HG02884 (cell line): ENCODE measurements around the gene MXD1.

Experiments used
- ATAC-seq: cut with Tn5 transposase; IDR thresholded peaks from one replicate; pipeline ENCODE4 v1.9.1; 2021; ENCODE audit warnings: mild to moderate bottlenecking, moderate library complexity; ENCODE audit not compliant: unreplicated experiment

Gene MXD1

DNA sequence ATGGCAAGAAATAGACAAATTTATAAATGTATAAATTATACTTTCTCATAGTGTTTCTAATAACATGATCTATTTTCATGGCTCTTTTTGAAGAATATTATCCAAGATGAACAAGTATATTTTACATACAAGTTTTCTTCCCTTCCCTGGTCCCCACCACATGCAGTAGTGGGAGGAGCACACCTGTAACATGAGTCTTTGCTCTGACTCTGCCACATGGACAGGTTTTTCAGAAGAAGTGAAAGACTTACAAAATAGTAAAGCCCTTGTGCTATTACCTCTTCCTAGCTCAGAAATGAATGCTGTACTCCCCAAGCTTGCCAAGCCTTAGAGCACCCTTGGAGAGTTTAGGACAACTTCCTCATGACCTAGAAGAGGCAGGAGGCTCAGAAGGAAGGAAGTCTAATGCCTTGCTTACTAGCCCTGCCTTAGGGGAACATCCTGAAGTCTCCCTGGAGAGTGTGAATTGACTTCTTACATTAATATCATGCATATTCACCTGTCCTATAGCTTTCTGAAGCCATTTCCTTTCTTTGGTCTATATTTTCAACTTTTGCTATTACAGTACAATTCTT is 18.4 kb downstream of the MXD1 start:
- ATAC-seq: no peak

GRCh38 chr2:69933839-69934613 is 19.1 kb downstream of the MXD1 start:
- ATAC-seq: no peak

GRCh38 chr2:69934614-69934908 is 19.7 kb downstream of the MXD1 start:
- no peak for ATAC-seq

- ATAC-seq: no peak
These were observed 20.1 kb downstream of the MXD1 start for GRCh38 chr2:69935011-69935410.

- no peak for ATAC-seq
These were observed 22.0 kb downstream of the MXD1 start for GRCh38 chr2:69936906-69937305.

- ATAC-seq: no peak
These were observed 23.1 kb downstream of the MXD1 start for GRCh38 chr2:69937968-69938367.

- ATAC-seq: no peak
These were observed 24.8 kb downstream of the MXD1 start for GRCh38 chr2:69939722-69940121.

- no peak for ATAC-seq
These were observed 25.8 kb downstream of the MXD1 start for GRCh38 chr2:69940691-69941090.

DNA sequence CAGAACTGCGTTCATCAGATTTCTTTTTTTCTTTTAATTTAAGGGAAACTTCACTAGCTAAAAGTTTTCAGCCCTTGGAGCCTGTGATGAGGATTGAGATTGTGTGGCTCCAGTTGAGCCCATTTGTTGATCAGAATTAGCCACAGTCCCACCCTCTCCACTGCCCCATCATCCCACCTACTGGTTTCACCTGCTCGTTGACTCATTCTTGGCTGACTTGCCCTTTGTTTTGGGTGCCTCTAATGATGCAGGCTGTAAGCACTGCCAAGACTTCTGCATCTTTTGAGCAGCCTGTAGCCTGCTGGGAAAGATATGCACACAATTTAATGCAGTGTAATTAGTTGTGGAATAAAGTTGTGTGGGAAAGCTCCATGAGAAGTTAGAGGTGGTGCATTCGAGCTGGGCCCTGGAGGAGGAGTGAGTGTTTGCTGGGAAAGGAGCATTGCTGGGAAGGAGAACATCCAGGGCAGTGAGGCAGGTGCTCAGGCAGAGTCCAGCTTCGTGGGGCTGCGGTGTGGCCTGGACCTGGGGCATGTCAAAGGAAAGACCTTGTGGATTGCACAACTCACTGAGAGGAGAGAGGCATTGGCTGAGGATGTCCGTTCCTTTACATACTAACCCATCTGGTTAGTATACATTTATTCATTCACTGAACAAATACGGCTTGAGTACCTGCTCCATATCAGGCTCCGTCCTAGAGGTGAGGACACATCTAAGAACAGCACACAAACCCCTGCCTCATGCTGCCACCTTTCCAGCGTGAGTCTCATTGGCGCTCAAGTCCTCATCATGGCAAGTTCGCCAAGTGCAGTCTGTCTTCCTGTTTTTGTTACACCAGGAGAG is 28.3 kb downstream of the MXD1 start:
- ATAC-seq: no peak

- ATAC-seq: no peak
These were observed 29.1 kb downstream of the MXD1 start for GRCh38 chr2:69943843-69944525.

GRCh38 chr2:69944756-69945155 is 29.8 kb downstream of the MXD1 start:
- ATAC-seq: no peak

DNA sequence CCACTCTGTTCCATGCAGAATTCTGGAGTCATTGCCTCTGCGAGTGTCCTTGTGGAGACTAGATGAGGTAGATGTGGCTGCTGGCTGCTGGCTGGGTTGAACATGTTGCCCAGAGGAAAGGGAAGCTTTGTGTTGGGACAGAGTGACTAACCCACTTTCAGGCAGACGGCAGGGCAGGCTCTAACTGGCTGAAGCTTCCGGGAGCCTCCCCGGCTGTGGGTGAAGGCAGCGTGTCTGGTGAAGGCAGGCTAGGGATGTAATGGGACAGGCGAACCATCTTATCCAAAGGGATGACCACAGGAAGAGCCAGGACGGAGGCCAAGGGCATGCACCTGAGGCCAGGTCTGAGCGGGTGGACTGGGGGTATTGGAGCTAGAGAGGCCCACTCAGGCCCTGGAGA is 30.5 kb downstream of the MXD1 start:
- ATAC-seq: no peak

- no peak for ATAC-seq
These were observed 31.0 kb downstream of the MXD1 start for GRCh38 chr2:69945941-69946340.

- ATAC-seq: peak; percentile 74
These were observed 31.7 kb downstream of the MXD1 start for GRCh38 chr2:69946351-69947324.

DNA sequence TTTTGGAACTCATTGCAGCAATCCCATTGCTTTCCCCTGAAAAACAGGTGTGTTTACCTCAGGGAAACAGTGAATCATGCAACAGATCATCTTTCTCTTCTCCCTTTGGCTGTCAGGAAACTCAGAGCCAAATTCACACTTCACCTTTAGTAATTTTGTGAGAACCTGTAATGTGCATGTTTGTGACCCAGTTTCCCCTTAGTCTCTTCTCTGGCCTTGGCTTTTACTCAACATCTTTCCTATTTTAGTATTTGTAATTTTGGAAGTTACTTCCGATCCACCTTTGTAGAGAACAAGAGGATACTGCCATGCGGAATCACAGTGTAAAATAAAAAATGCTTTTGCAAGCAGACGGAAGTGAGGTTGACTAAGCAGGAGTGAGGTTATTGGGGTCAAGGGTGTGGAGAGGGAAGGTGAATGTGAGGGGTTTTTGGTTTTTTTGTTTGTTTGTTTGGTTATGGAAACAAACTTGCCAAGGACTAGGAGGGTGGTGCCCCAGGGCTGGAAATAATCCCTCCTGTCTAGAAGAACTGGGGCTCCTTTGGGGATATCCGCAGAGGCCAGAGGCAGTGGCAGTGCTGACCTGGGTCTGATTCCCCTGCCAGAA is 32.5 kb downstream of the MXD1 start:
- ATAC-seq: no peak

GRCh38 chr2:69948032-69948962 is 33.4 kb downstream of the MXD1 start:
- ATAC-seq: no peak

DNA sequence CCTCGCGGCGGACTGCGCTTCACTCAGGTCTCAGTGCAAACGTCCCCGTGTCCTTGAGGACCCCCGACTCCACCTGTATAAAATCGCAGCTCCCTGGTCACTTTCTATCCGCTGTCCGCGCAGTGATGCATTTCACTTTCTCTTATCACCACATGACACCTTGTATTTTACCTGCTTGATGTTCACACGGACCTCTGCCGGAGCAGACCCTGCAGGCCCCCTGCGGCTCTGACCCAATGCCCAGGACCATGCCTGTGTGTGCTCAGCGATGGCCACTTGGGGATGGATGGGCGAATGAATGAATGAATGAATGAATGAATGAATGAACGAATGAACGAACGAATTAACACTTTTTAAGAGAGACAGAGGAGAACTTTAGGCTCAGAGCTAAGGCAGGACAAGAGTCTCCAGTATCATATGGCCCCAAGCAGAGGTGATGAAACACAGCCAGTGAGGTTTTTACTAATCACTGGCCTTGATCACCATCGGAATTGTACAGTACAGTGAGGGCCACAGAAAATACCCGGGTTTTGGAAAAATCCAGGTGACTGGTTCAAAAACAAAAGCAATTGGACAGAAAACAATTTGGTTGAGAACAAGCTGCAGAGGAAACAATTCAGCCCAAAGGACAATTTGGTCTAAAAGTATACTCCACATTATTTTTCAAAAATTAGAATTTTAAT is 34.2 kb downstream of the MXD1 start:
- no peak for ATAC-seq

- no peak for ATAC-seq
These were observed 35.3 kb downstream of the MXD1 start for GRCh38 chr2:69950241-69950640.
